ENCODE data around the gene DZIP1L.

DZIP1L gene

GRCh38 chr3:138066972-138067371 is 48.4 kb downstream of the DZIP1L start:
- DNase-seq, result no peak

GRCh38 chr3:138066383-138066782 is 49.0 kb downstream of the DZIP1L start:
- DNase-seq, result no peak

GRCh38 chr3:138065949-138066348 is 49.5 kb downstream of the DZIP1L start:
- DNase-seq, result no peak

- DNase-seq, result no peak
Measured at GRCh38 chr3:138063416-138063815, 52.0 kb downstream of the DZIP1L start.

- DNase-seq, result no peak
Measured at GRCh38 chr3:138062626-138063025, 52.8 kb downstream of the DZIP1L start.

GRCh38 chr3:138062037-138062436 is 53.4 kb downstream of the DZIP1L start:
- DNase-seq, result no peak

- DNase-seq, result no peak
Measured at GRCh38 chr3:138060792-138061191, 54.6 kb downstream of the DZIP1L start.

GRCh38 chr3:138059261-138059660 is 56.1 kb downstream of the DZIP1L start:
- no peak for DNase-seq

GRCh38 chr3:138057384-138057783 is 58.0 kb downstream of the DZIP1L start:
- no peak for DNase-seq

- no peak for DNase-seq
Measured at GRCh38 chr3:138054057-138054456, 61.4 kb downstream of the DZIP1L start.

- no peak for DNase-seq
Measured at GRCh38 chr3:138051947-138052802, 63.2 kb downstream of the DZIP1L start.

- DNase-seq, result no peak
Measured at GRCh38 chr3:138049157-138049919, 66.1 kb downstream of the DZIP1L start.

GRCh38 chr3:138047596-138048158 is 67.7 kb downstream of the DZIP1L start:
- no peak for DNase-seq

GRCh38 chr3:138046955-138047354 is 68.5 kb downstream of the DZIP1L start:
- no peak for DNase-seq

- no peak for DNase-seq
Measured at GRCh38 chr3:138046085-138046484, 69.3 kb downstream of the DZIP1L start.

- no peak for DNase-seq
Measured at GRCh38 chr3:138043266-138044029, 72.0 kb downstream of the DZIP1L start.

- DNase-seq, result no peak
Measured at GRCh38 chr3:138042043-138042442, 73.4 kb downstream of the DZIP1L start.

GRCh38 chr3:138038725-138039462 is 76.5 kb downstream of the DZIP1L start:
- DNase-seq, result no peak

GRCh38 chr3:138036572-138036971 is 78.8 kb downstream of the DZIP1L start:
- DNase-seq, result no peak

- DNase-seq, result no peak
Measured at GRCh38 chr3:138034918-138035317, 80.5 kb downstream of the DZIP1L start.

- no peak for DNase-seq
Measured at GRCh38 chr3:138033202-138033691, 82.2 kb downstream of the DZIP1L start.

GRCh38 chr3:138032567-138032966 is 82.8 kb downstream of the DZIP1L start:
- DNase-seq, result no peak

All from T1000 (cell line).